HL-60 (cell line): ENCODE measurements around the gene EPSTI1.

ENCODE experiments used
- DNase-seq, 2 experiments: peaks; one replicate each; pipeline ENCODE4 v3.0.0-alpha.2; 2010 to 2020; ENCODE audit warnings: low read depth in 1 of 2, low spot score in 1 of 2
- H3K27ac ChIP-seq: fragments of 250-450 bp; sonication (Bioruptor Pico); replicated peaks from 2 replicates; pipeline ENCODE4 v1.5.1; 2020; ENCODE audit warnings: mild to moderate bottlenecking, moderate library complexity
- H3K27me3 ChIP-seq: fragments of 250-450 bp; sonication (Bioruptor Pico); 2 replicates; pipeline ENCODE4 v1.5.1; 2021; ENCODE audit warnings: mild to moderate bottlenecking, moderate library complexity; ENCODE audit not compliant: insufficient read depth, poor library complexity, severe bottlenecking
- H3K4me3 ChIP-seq: replicated peaks from 2 replicates; pipeline ENCODE4 v1.5.1; 2011; ENCODE audit warnings: mild to moderate bottlenecking, control low read depth, low read length; ENCODE audit not compliant: insufficient read depth
- GABPA ChIP-seq: IDR thresholded peaks from 2 replicates; pipeline ENCODE4 v1.6.1; 2012; ENCODE audit warnings: low read depth
- POLR2AphosphoS5 ChIP-seq: IDR thresholded peaks from 2 replicates; pipeline ENCODE4 v1.6.1; 2012; ENCODE audit warnings: low read depth
- SPI1 ChIP-seq: IDR thresholded peaks from 2 replicates; pipeline ENCODE4 v1.6.1; 2012; ENCODE audit warnings: low read depth, mild to moderate bottlenecking, borderline replicate concordance
- TF ChIP-seq, protein P1 (sequence below): IDR thresholded peaks from one replicate; pipeline ENCODE4 v1.5.1; 2011; ENCODE audit warnings: low read length, control low read depth, inconsistent platforms; ENCODE audit not compliant: insufficient read depth
- TF ChIP-seq, protein P2 (sequence below): IDR thresholded peaks from 2 replicates; pipeline ENCODE4 v1.6.1; 2012; ENCODE audit warnings: low read depth; ENCODE audit not compliant: insufficient replicate concordance

EPSTI1 gene

DNA sequence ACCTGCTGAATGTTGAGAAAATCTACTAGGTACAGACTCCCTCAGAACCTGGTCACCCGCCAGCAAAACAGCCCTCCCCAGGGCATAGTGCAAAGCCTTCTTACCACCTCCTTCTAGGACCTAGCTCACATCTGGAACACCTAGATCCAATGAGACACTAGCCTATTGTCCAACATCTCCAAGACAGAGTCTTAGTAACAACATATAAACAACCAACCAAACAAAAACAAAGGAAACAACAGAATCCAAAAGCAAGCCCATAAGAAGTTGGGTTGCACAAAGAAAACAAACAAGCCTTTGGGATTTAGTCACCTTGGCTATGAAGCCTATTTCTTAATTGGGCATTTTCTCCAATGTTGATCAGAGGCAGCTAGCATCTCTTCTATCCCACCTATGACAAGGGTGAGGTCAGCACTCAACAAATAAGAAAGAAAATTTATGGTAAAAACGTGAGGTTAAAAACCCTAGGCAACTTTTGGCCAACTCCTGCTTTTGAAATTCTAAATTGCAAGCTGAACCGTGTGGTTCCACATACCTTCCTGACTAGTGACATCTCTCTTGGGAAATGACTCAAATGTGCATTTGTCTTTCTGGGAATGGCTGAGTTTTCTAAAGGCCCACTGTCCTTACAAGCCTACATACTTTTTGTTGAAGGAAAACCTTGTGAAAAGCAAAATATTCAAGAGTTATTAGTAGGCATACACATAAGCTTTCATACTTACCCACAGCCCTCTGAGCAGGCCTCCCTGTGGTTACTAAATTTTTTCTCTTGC, 144.0 kb downstream of the EPSTI1 start:
- DNase-seq: no peak
- Histone ChIP-seq H3K4me3 (no peak overlapping the region), H3K27me3 (no peaks in the 10 kb centered on the region), H3K27ac (no peak overlapping the region)
- TF ChIP-seq POLR2AphosphoS5 (no peak), SPI1 (no peak), GABPA (no peak)
- TF ChIP-seq, protein P1, sequence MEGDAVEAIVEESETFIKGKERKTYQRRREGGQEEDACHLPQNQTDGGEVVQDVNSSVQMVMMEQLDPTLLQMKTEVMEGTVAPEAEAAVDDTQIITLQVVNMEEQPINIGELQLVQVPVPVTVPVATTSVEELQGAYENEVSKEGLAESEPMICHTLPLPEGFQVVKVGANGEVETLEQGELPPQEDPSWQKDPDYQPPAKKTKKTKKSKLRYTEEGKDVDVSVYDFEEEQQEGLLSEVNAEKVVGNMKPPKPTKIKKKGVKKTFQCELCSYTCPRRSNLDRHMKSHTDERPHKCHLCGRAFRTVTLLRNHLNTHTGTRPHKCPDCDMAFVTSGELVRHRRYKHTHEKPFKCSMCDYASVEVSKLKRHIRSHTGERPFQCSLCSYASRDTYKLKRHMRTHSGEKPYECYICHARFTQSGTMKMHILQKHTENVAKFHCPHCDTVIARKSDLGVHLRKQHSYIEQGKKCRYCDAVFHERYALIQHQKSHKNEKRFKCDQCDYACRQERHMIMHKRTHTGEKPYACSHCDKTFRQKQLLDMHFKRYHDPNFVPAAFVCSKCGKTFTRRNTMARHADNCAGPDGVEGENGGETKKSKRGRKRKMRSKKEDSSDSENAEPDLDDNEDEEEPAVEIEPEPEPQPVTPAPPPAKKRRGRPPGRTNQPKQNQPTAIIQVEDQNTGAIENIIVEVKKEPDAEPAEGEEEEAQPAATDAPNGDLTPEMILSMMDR: no peak
- TF ChIP-seq, protein P2, sequence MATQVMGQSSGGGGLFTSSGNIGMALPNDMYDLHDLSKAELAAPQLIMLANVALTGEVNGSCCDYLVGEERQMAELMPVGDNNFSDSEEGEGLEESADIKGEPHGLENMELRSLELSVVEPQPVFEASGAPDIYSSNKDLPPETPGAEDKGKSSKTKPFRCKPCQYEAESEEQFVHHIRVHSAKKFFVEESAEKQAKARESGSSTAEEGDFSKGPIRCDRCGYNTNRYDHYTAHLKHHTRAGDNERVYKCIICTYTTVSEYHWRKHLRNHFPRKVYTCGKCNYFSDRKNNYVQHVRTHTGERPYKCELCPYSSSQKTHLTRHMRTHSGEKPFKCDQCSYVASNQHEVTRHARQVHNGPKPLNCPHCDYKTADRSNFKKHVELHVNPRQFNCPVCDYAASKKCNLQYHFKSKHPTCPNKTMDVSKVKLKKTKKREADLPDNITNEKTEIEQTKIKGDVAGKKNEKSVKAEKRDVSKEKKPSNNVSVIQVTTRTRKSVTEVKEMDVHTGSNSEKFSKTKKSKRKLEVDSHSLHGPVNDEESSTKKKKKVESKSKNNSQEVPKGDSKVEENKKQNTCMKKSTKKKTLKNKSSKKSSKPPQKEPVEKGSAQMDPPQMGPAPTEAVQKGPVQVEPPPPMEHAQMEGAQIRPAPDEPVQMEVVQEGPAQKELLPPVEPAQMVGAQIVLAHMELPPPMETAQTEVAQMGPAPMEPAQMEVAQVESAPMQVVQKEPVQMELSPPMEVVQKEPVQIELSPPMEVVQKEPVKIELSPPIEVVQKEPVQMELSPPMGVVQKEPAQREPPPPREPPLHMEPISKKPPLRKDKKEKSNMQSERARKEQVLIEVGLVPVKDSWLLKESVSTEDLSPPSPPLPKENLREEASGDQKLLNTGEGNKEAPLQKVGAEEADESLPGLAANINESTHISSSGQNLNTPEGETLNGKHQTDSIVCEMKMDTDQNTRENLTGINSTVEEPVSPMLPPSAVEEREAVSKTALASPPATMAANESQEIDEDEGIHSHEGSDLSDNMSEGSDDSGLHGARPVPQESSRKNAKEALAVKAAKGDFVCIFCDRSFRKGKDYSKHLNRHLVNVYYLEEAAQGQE: no peak

DNA sequence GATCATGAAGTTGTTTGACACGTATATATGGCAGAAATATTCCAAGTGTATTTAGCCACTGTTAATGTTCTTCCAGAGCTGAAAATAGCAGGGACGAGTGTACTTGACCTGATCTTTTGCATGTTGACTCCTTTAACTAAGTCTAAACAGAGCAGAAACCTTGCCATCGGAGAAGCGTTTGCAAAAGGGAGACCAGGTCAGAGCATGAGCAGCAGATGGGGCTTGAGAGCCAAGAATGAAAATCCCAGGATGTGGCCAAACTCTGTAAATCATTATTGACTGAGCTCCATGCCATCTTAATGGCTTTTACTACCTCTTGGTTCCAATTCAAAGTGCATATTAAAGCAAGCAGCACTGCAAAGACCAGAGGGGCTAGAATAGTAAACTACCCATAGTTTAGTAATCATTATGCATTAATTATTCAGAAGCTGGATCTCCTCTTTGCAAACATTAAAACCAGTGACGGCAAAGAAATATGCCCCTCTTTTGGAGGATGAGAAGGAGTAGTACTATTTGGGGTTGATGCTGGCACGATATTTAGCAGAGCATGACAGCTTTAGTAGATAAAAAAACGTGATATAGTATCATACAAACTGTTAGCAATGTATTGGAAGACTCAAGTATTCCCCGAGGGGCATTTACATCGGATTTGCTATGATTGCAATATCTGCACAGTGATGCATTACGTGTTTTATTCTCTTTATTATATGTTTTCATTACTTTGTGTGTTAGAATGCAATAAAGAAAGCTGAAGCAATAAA, 154.9 kb downstream of the EPSTI1 start:
- Histone ChIP-seq H3K4me3 (no peak overlapping the region), H3K27ac (no peak overlapping the region), H3K27me3 (peaks cover 2% of the 10 kb centered on the region)
- DNase-seq: no peak
- TF ChIP-seq, protein P2: no peak
- TF ChIP-seq, protein P1: no peak
- TF ChIP-seq SPI1: no peak
- TF ChIP-seq GABPA: no peak
- no peak for TF ChIP-seq POLR2AphosphoS5
